HG03108 (cell line): Measurements from ENCODE around the gene ATXN7.

Experiments used
- ATAC-seq: cut with Tn5 transposase; IDR thresholded peaks from one replicate; pipeline ENCODE4 v1.9.1; 2021; ENCODE audit warnings: moderate library complexity; ENCODE audit not compliant: unreplicated experiment

The ATXN7 gene

DNA sequence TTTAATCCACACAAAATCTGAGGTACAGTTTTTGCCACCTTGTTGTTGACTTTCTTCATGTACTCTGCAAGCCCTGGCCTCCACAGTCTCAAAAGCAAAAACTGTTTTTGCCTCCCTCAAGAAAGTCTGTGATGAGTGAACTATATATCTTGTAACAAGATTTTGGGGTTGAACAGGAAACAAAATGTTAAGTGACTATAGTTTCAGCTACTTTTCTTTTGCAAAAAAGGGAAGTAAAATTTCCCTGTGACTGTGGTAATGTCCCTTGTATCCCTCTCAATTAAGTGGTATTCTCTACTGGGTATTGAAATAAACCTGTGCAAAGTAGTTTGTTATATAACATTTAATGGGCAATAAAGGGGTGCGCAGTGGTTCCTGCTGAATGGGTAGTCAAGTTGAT lies 69.8 kb downstream of the ATXN7 start:
- peak; percentile 64 for ATAC-seq

DNA sequence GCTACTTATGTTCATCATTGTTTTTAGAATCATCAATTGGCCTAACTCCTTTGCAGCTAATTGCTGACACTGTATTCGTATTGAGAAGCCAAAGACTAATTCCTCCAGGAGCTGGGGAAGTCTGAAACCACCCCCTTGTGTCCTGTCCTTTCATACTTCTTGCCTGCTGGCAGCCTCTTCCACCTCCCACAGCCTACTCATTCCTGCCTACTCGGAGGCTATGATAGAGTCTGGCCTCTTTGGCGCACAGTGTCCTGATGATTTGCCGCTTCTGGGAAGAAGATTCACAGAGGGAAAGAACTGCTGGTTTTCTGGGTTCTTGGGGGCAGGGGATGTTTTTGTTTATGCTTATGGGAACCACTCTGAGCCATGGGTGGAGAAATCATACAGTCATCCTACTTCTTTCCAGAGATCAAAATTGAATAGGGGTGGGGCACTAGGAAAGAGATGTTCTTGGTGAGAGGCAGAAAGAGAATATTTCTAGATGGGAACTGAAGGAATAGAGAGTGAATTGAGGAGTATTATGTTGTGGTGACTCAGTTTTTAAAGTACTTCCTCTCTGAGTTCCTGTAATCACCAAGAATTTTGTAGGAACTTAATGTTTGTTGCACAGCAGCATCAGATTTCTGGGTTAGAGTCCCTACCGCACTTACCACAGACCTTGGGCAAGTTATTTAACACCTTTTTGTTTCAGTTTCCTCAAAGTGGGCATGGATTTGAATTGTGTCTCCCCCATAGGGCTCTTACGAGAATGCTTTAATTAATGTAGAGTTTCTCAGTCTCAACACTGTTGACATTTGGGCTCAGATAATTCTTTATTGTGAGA lies 70.6 kb downstream of the ATXN7 start:
- no peak for ATAC-seq

DNA sequence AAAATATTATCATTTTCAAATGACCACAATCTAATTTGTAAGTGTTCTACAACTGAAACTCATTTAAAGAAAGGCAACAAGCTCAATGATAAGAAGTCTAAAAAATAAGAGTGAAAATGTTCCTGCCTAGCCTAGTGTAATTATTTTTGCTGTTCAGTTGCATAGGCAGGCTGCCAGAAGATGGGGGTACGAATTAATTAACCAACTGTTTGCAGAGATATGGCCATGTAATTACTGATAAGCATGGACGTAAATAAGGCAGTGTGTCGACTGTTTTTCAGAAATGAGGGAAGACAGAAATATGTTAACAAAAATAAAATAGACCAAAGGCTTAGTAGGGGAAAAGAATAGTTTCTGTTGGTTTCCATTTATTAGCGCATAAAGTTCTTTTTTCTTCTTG lies 73.3 kb downstream of the ATXN7 start:
- ATAC-seq: no peak

DNA sequence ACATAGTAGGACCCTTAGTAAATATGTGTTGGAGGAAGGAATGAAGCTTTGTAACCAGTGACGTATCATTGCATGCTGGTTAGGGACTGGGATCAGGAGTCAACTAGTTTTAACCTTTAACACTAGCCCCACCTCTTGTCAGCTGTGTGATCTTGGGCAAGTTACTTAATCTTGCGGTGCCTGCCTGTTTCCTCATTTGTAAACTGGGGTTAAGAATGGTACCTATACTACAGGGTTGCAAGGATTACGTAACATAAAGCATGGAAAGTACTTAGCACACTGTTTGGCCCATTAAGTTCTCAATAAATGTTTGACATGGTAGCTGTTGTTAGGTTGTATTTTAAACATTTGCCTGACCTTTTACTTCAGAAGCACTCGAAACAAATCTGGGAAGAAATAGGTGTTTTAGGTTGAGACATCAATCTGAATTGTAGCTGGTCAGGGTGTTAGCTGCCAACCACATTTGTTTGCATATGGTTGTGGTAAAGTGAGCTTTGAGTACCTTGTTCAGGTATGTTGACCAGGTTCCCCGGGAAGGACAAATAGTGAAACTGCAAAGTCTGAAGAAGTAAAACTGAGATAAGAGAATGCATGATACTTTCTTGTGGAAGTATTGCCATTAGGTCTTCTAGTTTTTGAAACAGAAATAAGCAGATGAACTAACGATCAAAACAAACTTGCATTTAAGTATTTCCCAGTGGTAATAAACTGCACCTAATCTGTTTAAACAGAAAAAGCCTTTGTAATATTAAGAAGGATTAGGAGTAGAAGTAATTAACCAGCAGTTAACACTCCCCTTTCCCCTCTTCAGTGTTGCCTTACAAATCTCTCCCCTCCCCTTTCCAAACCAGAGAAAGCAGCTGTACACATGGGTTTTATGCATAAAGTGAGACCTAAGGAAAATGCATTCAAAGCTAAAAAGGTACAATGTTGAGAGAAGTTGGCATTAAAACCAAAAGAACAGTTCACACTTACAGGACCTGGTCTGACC lies 74.3 kb downstream of the ATXN7 start:
- ATAC-seq: peak; percentile 54

DNA sequence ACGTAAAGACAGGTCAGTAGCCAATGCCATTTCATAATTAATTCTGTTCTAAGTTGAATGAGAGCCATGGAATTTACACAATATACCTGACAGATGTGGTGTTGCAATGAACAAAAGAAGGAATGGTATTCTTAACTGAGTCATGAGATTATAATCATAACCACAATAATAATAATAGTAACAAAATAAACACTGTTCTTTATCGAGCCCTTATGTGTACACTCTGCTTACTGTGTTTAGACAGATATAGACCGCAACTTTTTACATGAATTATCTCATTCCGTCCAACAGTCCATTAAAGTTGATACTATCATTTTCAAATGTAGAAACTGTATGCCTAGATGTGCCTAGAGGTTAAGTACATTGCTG lies 76.7 kb downstream of the ATXN7 start:
- ATAC-seq: no peak

DNA sequence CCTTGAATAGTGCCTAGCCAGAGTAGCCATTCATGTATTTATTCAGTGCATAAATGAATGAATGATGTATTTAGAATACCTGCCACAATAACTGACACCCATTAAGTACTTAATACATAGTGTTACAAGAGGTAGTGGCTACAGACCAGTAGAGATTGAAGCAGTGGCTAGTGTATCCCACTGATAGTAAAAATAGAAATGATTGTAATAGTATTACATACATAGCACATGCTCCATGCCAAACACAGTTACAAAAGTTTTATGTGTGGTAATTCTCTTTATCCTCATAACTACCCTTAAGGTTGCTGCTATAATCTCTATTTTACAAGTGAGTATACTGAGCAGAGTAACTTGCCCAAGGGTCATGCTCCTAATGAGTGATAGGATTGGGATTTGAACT lies 78.9 kb downstream of the ATXN7 start:
- no peak for ATAC-seq

DNA sequence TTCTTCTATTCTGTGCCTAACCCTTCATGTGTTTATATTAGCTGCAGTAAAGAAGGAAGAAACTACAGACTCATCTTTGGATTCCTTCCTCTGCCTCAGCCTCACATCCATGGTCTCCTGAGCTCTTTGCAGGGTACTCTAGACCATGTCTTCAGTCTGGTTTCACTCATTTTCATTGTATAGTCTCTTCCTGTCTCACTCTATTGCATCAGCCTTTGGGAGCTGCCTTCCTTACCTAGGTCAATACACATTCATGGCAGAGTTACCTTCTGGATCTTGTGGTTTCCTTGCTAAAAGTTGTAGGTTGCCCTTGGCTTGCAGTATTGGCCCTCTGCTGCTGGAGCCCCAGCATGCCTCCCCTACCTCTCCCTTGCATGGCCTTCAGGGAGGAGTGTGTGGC lies 80.0 kb downstream of the ATXN7 start:
- ATAC-seq: no peak

DNA sequence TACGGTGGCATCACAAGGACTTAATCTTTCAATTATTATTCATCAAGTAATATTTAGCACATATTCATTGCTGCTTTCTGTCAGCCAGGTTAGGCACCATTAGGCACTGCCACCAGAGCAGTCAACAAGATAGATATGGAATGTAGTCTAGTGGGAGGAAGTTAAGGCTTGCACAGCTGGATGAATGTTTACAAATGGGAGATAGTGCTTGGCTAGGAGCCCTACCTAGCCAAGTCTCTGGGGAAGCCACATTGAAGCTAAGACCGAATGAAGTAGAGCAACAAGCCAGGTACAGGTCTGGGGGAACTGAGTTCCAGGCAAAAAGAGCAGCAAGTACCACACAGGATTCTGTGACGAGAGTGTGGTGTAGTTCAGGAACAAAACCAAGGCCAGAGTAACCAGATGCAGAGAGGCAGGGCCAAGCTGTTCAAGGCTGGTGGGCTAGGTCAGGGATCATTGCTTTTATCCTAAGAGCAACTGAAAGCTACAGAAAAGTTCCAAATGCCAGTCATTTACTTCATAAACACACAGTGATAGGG lies 82.0 kb downstream of the ATXN7 start:
- no peak for ATAC-seq

DNA sequence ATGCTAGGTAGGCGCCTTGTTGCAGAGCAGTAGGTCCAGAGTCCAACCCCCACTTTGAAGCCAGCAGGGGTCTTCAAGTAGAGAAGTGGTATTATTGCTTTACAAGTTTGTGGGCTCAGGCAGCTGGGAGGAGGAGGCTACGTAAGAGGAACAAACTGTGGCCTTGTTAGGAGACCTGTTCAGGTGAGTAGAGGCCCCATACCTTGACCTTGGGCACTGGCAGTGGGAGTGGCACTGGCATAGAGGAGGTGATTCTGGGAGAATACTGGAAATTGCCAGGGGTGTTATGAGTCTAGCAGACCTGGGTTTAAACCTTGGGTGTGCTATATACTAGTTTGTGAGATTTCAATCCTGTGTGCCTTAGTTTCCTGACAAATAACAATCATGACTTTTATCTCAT lies 83.1 kb downstream of the ATXN7 start:
- no peak for ATAC-seq

DNA sequence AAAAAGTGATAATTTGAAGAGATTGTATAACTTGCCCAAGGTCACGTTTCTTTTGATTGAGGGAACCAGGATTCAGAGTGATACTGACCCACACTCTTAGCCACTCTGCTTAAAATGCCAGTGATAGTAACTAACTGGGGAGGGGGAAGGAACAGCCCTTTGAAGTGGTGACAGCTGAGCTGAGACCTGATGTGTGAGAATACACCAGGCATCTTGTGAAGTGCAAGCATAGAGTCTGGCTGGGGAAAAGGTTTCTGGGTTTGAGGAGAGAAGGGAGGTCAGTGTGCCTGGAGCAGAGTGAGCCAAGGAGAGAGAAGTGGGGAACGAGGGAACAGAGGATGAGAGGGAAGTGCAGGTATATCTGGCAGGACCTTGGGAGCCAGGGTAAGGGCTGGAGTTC lies 83.9 kb downstream of the ATXN7 start:
- ATAC-seq: no peak

DNA sequence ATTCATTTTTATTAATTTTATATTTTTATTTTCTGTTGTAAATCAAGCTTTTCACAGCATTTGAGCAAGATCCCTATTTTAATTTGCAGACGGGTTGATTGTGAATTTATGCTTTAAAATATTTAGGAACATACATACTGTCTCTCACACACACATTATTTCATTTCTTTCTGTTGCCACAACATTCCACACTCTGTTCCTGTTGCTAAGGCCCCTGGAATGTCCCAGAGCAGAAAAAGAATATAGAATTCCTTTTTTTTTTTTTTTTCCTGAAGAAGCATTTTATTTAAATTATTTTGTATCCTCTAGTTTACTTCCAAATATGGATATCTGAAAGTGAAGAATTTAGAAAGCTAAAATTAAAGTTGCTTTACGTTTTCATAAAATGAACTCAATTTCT lies 85.3 kb downstream of the ATXN7 start:
- ATAC-seq: no peak

DNA sequence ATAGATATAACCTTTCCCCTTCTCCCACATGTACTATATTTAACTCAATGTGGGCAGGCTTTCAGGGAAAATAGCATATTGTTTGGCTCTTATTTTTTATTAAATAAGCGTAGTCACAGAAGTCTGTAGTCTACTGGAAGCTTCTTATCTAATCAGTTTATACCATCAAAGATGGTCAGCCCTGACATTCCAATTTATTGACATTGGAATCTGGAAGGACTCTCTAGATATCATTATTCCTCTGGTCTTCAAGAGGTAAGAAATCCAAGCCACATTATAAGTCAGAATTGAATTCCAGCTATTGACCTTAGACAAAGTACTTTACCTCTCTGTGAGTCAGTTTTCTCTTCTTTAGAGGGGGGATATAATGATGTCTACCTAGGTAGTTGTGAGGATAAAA lies 87.0 kb downstream of the ATXN7 start:
- no peak for ATAC-seq

DNA sequence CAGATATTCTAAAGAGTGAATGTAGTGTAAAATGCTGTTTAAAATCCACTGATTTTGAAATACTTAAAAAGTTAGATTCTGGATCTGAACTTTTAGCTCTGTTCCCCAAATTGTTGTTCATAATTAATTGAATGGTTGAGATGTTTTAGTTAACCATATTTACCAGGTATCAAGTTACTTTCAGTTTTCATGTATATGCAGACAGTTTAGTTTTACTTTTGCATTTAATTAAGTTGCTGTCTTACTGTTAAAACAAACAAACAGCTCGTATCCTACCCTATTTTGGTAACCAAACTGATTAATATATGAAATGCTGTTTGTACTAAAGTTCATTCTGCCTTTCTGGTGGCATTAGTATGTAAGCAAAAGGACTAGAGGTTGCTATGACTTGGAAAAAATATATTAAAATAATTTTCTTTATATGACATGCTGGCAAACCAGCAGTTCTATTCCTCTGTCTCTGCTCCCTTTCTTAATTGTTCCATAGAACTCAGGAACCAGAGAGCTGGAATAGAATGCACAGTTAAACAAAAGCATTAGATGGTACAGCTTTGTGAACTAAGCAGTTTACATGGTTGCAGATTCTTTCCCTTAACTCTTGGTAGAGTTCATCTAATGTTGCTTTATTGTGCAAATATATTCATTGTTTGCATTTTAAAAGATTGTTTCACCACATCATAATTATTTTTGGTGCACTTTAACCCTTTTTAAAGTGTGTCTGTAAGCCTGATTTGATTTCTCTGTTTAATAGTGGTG lies 88.0 kb downstream of the ATXN7 start:
- ATAC-seq: peak; percentile 51

DNA sequence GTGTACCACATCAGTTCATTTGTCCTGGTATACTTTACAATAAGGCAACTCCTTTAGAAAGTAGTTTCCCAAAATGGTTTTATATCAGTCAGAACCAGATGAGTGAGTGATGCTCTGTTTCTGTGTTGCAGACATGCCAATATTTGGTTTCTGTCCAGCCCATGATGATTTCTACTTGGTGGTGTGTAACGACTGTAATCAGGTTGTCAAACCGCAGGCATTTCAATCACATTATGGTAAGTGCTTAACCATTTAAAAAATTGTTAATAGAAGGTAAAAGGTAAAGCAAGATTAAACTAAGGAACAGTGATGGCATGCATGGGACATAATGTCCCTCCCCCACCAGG lies 88.6 kb downstream of the ATXN7 start:
- no peak for ATAC-seq

DNA sequence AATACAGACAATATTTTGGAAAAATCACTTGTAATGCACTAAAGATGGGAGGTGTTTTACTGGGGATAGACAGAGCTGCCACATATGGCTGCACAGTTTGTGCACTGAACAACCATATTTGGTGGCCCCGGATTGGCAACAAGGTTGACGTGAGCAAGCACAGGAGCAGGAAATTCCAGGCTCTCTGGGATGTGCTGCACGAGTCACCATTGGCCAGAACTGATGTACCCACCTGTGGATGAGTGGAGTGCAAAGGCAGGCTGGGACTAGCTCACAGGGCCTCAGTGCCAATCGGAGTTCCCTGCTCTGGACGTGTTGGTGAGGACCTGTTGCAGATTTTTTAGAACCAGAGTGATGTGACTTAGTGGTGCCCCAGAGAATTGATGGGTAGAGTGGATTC lies 90.5 kb downstream of the ATXN7 start:
- ATAC-seq: no peak

DNA sequence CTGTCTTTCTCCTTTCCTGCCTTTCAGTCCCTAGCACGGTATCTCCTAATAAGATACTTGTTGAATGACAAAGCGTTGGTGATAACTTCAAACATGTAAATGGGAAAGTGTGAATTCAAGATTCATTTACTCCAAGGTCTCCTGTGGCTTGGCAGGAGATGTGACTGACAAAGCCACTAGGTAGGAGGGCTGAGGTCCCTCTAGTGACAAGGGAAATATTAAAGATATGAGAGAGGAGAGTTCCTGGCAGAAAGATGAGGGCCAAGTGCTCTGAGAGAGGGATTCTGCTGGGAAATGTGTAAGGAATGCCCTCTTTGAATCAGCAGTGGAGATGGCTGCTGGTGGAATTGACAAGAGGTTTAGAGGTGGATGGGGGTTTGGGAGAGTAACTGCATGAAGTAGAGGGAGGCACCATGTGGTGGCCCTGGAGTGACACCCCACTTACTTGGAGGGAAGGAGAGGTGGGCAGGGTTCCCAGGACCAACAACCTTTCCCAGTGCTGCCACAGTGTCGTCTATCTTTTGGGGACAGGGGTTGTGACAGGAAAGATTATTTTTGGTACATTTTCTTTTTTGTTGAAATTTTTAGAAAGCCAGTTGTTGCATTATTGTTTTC lies 91.5 kb downstream of the ATXN7 start:
- ATAC-seq: no peak

DNA sequence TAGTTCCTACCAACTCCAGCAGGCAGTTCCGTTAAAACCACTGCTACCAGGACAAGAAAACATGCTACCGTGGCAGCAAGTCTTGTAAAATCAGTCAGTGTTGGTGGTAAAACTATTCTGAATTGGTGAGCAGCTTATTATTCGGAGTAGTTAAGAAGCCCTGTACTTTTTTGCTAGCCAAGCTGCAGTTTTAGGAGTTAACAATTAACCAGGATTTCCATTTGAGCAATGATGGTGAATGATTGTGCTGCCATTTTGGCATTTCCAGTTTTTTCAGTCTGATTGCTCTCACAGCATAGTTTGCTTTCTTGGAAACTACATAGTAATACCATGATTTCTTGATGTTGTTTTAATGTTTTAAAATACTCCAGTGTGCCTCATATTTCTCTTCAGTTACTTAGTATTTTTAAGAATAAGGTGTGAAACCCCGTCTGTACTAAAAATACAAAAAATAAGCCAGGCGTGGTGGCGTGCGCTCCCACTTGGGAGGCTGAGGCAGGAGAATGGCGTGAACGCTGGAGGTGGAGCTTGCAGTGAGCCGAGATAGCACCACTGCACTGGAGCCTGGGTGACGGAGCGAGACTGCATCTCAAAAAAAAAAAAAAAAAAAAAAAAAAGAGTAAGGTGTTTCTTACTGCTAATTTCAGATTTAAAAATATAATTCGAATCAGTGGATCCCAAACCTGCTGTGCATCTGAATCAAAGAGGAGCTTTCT lies 92.3 kb downstream of the ATXN7 start:
- ATAC-seq: no peak

DNA sequence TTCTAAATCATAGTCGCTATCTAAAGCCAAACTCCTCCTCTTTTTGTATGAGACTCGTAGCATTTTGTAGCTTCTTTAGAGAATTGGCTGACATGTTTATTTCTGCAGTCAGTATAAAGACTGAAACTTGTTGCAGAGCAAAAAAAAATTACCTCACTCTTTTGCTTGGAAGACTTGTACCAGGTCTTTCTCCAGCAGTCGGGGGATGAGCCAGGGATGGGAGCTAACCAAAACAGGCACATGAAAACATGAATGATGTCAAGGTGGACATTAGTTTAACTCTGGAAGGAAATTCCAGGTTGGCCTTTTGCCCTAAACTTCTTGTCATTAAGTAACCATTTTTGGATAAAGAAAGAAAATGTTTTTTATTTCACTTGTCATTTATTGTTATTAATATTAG lies 95.5 kb downstream of the ATXN7 start:
- no peak for ATAC-seq

DNA sequence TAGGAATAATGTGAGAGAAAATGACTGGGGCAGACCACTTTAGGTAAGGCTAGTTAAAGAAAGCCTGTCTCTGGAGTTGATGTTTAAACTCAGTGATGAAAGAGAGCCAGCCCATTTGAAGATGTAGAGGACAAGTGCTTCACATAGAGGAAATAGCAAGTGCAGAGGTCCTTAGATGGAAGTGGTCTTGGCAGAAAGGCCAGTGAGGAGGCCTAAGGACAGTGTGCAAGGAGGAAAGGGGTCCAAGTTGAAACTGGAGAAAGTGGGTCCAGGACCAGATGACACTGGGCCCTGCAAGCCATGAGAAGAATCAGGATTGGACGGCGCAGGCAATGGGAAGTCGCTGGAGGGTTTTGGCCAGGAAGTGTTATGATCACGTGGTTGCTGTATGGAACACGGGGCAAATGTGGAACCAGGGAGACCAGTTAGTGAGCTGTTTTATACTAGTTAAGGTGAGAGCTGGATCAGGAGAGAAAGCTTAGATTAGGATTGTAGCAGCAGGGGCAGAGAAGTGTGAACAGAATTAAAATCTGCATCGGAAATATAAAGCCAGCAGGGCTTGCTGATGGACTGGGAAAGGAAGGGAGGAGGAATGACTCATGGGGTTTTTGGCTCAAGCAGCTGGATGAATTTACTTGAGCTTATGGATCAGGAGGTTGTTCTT lies 96.5 kb downstream of the ATXN7 start:
- ATAC-seq: no peak

DNA sequence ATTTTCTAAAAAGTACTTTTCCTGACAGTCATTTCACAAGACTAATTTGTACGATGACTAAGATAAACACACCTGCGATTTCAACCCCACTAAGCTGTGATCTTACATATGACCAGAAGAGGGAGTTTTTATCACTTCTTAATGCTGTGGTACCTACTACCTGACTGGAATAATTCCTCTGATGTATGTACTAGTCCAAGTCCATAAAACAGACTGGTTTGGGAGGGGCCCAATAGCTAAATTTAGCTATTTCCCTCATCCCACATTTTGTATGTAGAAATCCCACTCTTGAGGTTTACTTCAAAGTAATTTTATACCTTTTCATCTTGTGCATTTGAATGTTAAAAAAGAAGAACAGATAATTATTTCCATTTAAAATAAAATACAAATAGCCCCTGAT lies 98.2 kb downstream of the ATXN7 start:
- ATAC-seq: peak; percentile 68
